B cell (primary cell): Measurements from ENCODE around the gene FYCO1. TPM values are rescaled to one million over a fixed set of nuclear protein-coding genes. Genes with fewer than 3 reads are reported as not detected.

Experiments used
- ATAC-seq: fragments of 200-7000 bp; cut with Tn5 transposase; one replicate; pipeline ENCODE4 v1.10.0; 2021; ENCODE audit warnings: low read depth, mild to moderate bottlenecking, moderate number of reproducible peaks, moderate library complexity
- CTCF ChIA-PET: fragments of 350-600 bp; sonication (Branson Sonifier 250); formaldehyde crosslinking; loops from one replicate; lab custom pipeline; 2021; ENCODE audit warnings: antibody characterized with exemption, inconsistent platforms; lab: Charles Lee
- POLR2A ChIA-PET: fragments of 350-600 bp; sonication (Branson Sonifier 250); formaldehyde crosslinking; loops from one replicate; lab custom pipeline; 2021; ENCODE audit warnings: antibody characterized with exemption; lab: Charles Lee
- DNase-seq: peaks from one replicate; pipeline ENCODE4 v3.0.0; 2013
- H2AFZ ChIP-seq: 2 replicates; pipeline ENCODE4 v1.6.1; 2012; ENCODE audit warnings: mild to moderate bottlenecking, low read depth, low read length; ENCODE audit not compliant: insufficient read depth, poor library complexity, severe bottlenecking
- H3K27ac ChIP-seq, 2 donors: 1 replicate in 1 of 2; 2 replicates in 1 of 2; pipeline ENCODE4 v1.5.1; 2012 to 2013; ENCODE audit warnings: low read length in 2 of 2, mild to moderate bottlenecking in 2 of 2, moderate library complexity in 1 of 2
- H3K27me3 ChIP-seq, 4 experiments: fragments of 200-600 bp in 1 of 4; sonication (generic) in 1 of 4; replicated peaks in 1 of 4; 1 replicate in 2 of 4; 2 replicates in 2 of 4; pipeline versions ENCODE4 v1.6.1 to v1.7.0; 2013 to 2016; ENCODE audit warnings: low read length in 3 of 4, mild to moderate bottlenecking in 2 of 4, mixed read lengths in 1 of 4, moderate library complexity in 1 of 4; ENCODE audit not compliant: insufficient read depth in 4 of 4, control insufficient read depth in 3 of 4; ENCODE audit errors: control extremely low read depth in 1 of 4
- H3K36me3 ChIP-seq, 2 experiments: replicated peaks in 1 of 2; 1 replicate in 1 of 2; 2 replicates in 1 of 2; pipeline versions ENCODE4 v1.6.1 to v1.7.1; 2013; ENCODE audit warnings: low read length in 1 of 2; ENCODE audit not compliant: insufficient read depth in 2 of 2, control insufficient read depth in 1 of 2; ENCODE audit errors: control extremely low read depth in 1 of 2, extremely low read depth in 1 of 2
- H3K4me1 ChIP-seq, 2 donors: fragments of 200-600 bp in 1 of 2; sonication (generic) in 1 of 2; 1 replicate in 1 of 2; 2 replicates in 1 of 2; pipeline versions ENCODE4 v1.5.1 to v1.6.1; 2013 to 2017; ENCODE audit warnings: low read length in 2 of 2; ENCODE audit not compliant: control insufficient read depth in 2 of 2, insufficient read depth in 2 of 2
- H3K4me2 ChIP-seq: replicated peaks from 2 replicates; pipeline ENCODE3; 2012; ENCODE audit warnings: mild to moderate bottlenecking, low read depth, low read length; ENCODE audit not compliant: poor library complexity, severe bottlenecking
- H3K4me3 ChIP-seq, 5 experiments: fragments of 200-600 bp in 1 of 5; sonication (generic) in 1 of 5; 1 replicate in 3 of 5; 2 replicates in 2 of 5; pipeline versions ENCODE4 v1.5.1 to v1.7.0; 2011 to 2016; ENCODE audit warnings: low read length in 4 of 5, mild to moderate bottlenecking in 4 of 5, low read depth in 2 of 5, control low read depth in 1 of 5, moderate library complexity in 1 of 5; ENCODE audit not compliant: insufficient read depth in 1 of 5; ENCODE audit errors: control extremely low read depth in 1 of 5, extremely low read depth in 1 of 5
- H3K79me2 ChIP-seq: fragments of 200-600 bp; sonication (generic); one replicate; pipeline ENCODE4 v1.6.0; 2016; ENCODE audit warnings: low read length; ENCODE audit not compliant: control insufficient read depth, insufficient read depth
- H3K9ac ChIP-seq: fragments of 200-600 bp; sonication (generic); 2 replicates; pipeline ENCODE4 v1.6.1; 2017; ENCODE audit warnings: mild to moderate bottlenecking, low read length, moderate library complexity
- H3K9me3 ChIP-seq, 3 donors: one replicate each; pipeline versions ENCODE4 v1.6.1 to v1.7.1; 2013; ENCODE audit warnings: low read length in 2 of 3; ENCODE audit not compliant: control insufficient read depth in 2 of 3, insufficient read depth in 1 of 3; ENCODE audit errors: control extremely low read depth in 1 of 3
- H4K20me1 ChIP-seq: 2 replicates; pipeline ENCODE4 v1.6.0; 2012; ENCODE audit warnings: mild to moderate bottlenecking, low read length; ENCODE audit not compliant: insufficient read depth, control insufficient read depth, poor library complexity, severe bottlenecking
- H3K27ac Mint-ChIP-seq: one replicate; pipeline ENCODE4 v1.8.0; 2021; ENCODE audit warnings: mixed read lengths
- H3K27me3 Mint-ChIP-seq: one replicate; pipeline ENCODE4 v1.8.0; 2021; ENCODE audit warnings: mixed read lengths
- H3K4me1 Mint-ChIP-seq: one replicate; pipeline ENCODE4 v1.8.0; 2021; ENCODE audit warnings: mixed read lengths
- H3K4me3 Mint-ChIP-seq: one replicate; pipeline ENCODE4 v1.8.0; 2021; ENCODE audit warnings: mixed read lengths
- H3K9me3 Mint-ChIP-seq: one replicate; pipeline ENCODE4 v1.8.0; 2022; ENCODE audit warnings: mixed read lengths; ENCODE audit not compliant: insufficient read depth
- EZH2 ChIP-seq: IDR thresholded peaks from 2 replicates; pipeline ENCODE4 v1.6.1; 2012; ENCODE audit warnings: borderline replicate concordance, low read depth, mild to moderate bottlenecking, moderate library complexity, low read length; ENCODE audit not compliant: insufficient read depth, poor library complexity, severe bottlenecking
- WGBS: methylation state at CpG from one replicate; pipeline ENCODE4 v1.1.5; 2013; ENCODE audit warnings: missing lambda C conversion rate; ENCODE audit not compliant: insufficient coverage; 5-methylcytosine and 5-hydroxymethylcytosine counted together
- intact Hi-C: fragments of 100-400 bp; cut with micrococcal nuclease; formaldehyde crosslinking; loops from one replicate; pipeline ENCODE4 v1.10.0; 2022
- polyA plus RNA-seq: library from polyadenylated mRNA; depleted of rRNA; stranded (reverse); fragments of >200 nt; gene quantifications from 2 replicates; pipeline ENCODE4 v1.2.3, GENCODE V29; 2012
- total RNA-seq, 2 donors: library from RNA; stranded (reverse); fragments of 120-200 nt in 1 of 2; gene quantifications; 1 replicate in 1 of 2; 2 replicates in 1 of 2; pipeline versions ENCODE4 v1.2.3 to v1.2.4, GENCODE V29; 2013 to 2022
- TF ChIP-seq, protein P1 (sequence below): fragments of 200-600 bp; IDR thresholded peaks from one replicate; pipeline ENCODE4 v1.8.0; 2022; ENCODE audit warnings: antibody characterized with exemption, mild to moderate bottlenecking

FYCO1 gene
- total and polyA plus RNA-seq, 2 donors (not counting 1 experiment from before 2014, with no cell fraction given), result 5.4 to 16.7 TPM

GRCh38 chr3:45993421-45994027 lies 2.1 kb downstream of the FYCO1 start:
- DNase-seq, result no peak
- ChIA-PET CTCF (interaction anchor here (0.6 to 1.1 kb wide), 3 partner anchors 55 to 1018 kb away, joined by 3 read pairs; partner anchors contain the start of genes EXOSC7 and ZDHHC3), POLR2A (no interaction called here)
- H3K36me3 ChIP-seq, result no peaks in the 10 kb centered on the region
- H3K4me1 Mint-ChIP-seq, result peaks cover 44% of the 10 kb centered on the region
- no peaks in the 10 kb centered on the region for H3K9me3 ChIP-seq
- H3K9me3 Mint-ChIP-seq, result no peaks in the 10 kb centered on the region
- peak overlapping the region; percentile 63 for H3K4me3 Mint-ChIP-seq
- TF ChIP-seq, protein P1, sequence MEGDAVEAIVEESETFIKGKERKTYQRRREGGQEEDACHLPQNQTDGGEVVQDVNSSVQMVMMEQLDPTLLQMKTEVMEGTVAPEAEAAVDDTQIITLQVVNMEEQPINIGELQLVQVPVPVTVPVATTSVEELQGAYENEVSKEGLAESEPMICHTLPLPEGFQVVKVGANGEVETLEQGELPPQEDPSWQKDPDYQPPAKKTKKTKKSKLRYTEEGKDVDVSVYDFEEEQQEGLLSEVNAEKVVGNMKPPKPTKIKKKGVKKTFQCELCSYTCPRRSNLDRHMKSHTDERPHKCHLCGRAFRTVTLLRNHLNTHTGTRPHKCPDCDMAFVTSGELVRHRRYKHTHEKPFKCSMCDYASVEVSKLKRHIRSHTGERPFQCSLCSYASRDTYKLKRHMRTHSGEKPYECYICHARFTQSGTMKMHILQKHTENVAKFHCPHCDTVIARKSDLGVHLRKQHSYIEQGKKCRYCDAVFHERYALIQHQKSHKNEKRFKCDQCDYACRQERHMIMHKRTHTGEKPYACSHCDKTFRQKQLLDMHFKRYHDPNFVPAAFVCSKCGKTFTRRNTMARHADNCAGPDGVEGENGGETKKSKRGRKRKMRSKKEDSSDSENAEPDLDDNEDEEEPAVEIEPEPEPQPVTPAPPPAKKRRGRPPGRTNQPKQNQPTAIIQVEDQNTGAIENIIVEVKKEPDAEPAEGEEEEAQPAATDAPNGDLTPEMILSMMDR, result no peak
- TF ChIP-seq EZH2, result no peak
- H3K79me2 ChIP-seq, result peaks cover 40% of the 10 kb centered on the region
- H2AFZ ChIP-seq, result no peak overlapping the region
- 100% methylated on average over 1 of the region's 3 CpGs for WGBS
- intact Hi-C loops, result no loop called here
- no peak overlapping the region for H3K27ac Mint-ChIP-seq
- no peaks in the 10 kb centered on the region for H3K27me3 Mint-ChIP-seq
- H3K4me1 ChIP-seq, result peaks cover 25 to 49% of the 10 kb centered on the region in 2 donors
- H3K9ac ChIP-seq, result no peak overlapping the region
- peaks cover 2% of the 10 kb centered on the region for H4K20me1 ChIP-seq
- no peak for ATAC-seq
- peak overlapping the region in 1 of 2 donors; percentile 4 for H3K27ac ChIP-seq
- H3K4me3 ChIP-seq, result no peak overlapping the region
- no peaks in the 10 kb centered on the region for H3K27me3 ChIP-seq
- no peak overlapping the region for H3K4me2 ChIP-seq

GRCh38 chr3:45992821-45993221 lies 2.8 kb downstream of the FYCO1 start:
- Mint-ChIP-seq H3K9me3 (no peaks in the 10 kb centered on the region), H3K27ac (no peak overlapping the region), H3K27me3 (no peaks in the 10 kb centered on the region), H3K4me3 (peak overlapping the region; percentile 63), H3K4me1 (peaks cover 47% of the 10 kb centered on the region)
- H3K9ac ChIP-seq, result no peak overlapping the region
- TF ChIP-seq EZH2, result no peak
- TF ChIP-seq, protein P1, result no peak
- H3K79me2 ChIP-seq, result peaks cover 47% of the 10 kb centered on the region
- CTCF ChIA-PET, result interaction anchor here (0.9 kb wide), 1 partner anchor 54 kb away, joined by 3 read pairs; no protein-coding TSS in a partner anchor
- intact Hi-C loops, result no loop called here
- 80% methylated on average over 1 of the region's 2 CpGs for WGBS
- H3K36me3 ChIP-seq, result no peaks in the 10 kb centered on the region
- H3K27ac ChIP-seq, result no peak overlapping the region
- no peaks in the 10 kb centered on the region for H3K27me3 ChIP-seq
- POLR2A ChIA-PET, result no interaction called here
- no peak for DNase-seq
- H3K4me1 ChIP-seq, result peaks cover 25 to 49% of the 10 kb centered on the region in 2 donors
- H3K9me3 ChIP-seq, result no peaks in the 10 kb centered on the region
- no peak overlapping the region for H2AFZ ChIP-seq
- no peak for ATAC-seq
- peaks cover 9% of the 10 kb centered on the region for H4K20me1 ChIP-seq
- H3K4me2 ChIP-seq, result peak overlapping the region; percentile 25
- no peak overlapping the region for H3K4me3 ChIP-seq
